Fibroblast of skin of back (primary cell): Measurements from ENCODE around the gene ADAM17.
"Not testable (repeated sequence)": the region's sequence is repeated elsewhere in the genome, so short reads cannot be mapped to it uniquely, and the experiment has no call there.

Source experiments
- DNase-seq: peaks from one replicate; pipeline ENCODE4 v3.0.0-alpha.2; 2013

ADAM17 gene

GRCh38 chr2:9519250-9519649, 36.4 kb downstream of the ADAM17 start:
- DNase-seq: no peak

- no peak for DNase-seq
These were observed 36.9 kb downstream of the ADAM17 start for GRCh38 chr2:9518780-9519179.

- DNase-seq: no peak
These were observed 37.5 kb downstream of the ADAM17 start for GRCh38 chr2:9518163-9518562.

- DNase-seq: no peak
These were observed 38.4 kb downstream of the ADAM17 start for GRCh38 chr2:9517118-9517782.

- DNase-seq: not testable (repeated sequence)
These were observed 41.7 kb downstream of the ADAM17 start for GRCh38 chr2:9513946-9514345.

GRCh38 chr2:9508931-9509330, 46.7 kb downstream of the ADAM17 start:
- no peak for DNase-seq

- DNase-seq: peak; percentile 81
These were observed 57.4 kb downstream of the ADAM17 start for GRCh38 chr2:9498210-9498609.

- no peak for DNase-seq
These were observed 58.6 kb downstream of the ADAM17 start for GRCh38 chr2:9497017-9497416.

- no peak for DNase-seq
These were observed 61.5 kb downstream of the ADAM17 start for GRCh38 chr2:9494081-9494480.

GRCh38 chr2:9493478-9493877, 62.2 kb downstream of the ADAM17 start:
- no peak for DNase-seq

GRCh38 chr2:9492927-9493326, 62.7 kb downstream of the ADAM17 start:
- no peak for DNase-seq

- no peak for DNase-seq
These were observed 64.8 kb downstream of the ADAM17 start for GRCh38 chr2:9490789-9491188.

GRCh38 chr2:9488583-9489547, 66.8 kb downstream of the ADAM17 start:
- peak; percentile 20 for DNase-seq

GRCh38 chr2:9484533-9484932, 71.1 kb downstream of the ADAM17 start:
- DNase-seq: no peak

GRCh38 chr2:9483107-9483506, 72.5 kb downstream of the ADAM17 start:
- no peak for DNase-seq

GRCh38 chr2:9480157-9480556, 75.5 kb downstream of the ADAM17 start:
- DNase-seq: no peak

- no peak for DNase-seq
These were observed 77.1 kb downstream of the ADAM17 start for GRCh38 chr2:9478526-9478925.

- DNase-seq: no peak
These were observed 77.7 kb downstream of the ADAM17 start for GRCh38 chr2:9477914-9478313.

GRCh38 chr2:9474361-9475057, 81.1 kb downstream of the ADAM17 start, which contains the start of gene IAH1:
Gene IAH1 (plus strand): TSS chr2:9474551. CDS start chr2:9474567, 16 bp downstream.
- peak; percentile 53 for DNase-seq

GRCh38 chr2:9473985-9474360, 81.7 kb downstream of the ADAM17 start:
- DNase-seq: peak; percentile 24

GRCh38 chr2:9473308-9473984, 82.2 kb downstream of the ADAM17 start:
- no peak for DNase-seq

GRCh38 chr2:9472511-9472910, 83.1 kb downstream of the ADAM17 start:
- DNase-seq: no peak

- no peak for DNase-seq
These were observed 84.4 kb downstream of the ADAM17 start for GRCh38 chr2:9471206-9471605.
